Measurements from ENCODE around the gene ENTR1.

GRCh38 chr9:136393531-136393930 is 16.9 kb downstream of the ENTR1 start:
- TF ChIP-seq TARDBP (IDR thresholded peaks at IDR 0.05) (no peak), SUZ12 (IDR thresholded peaks at IDR 0.05) (no peak), SP1 (IDR thresholded peaks at IDR 0.05) (no peak), L3MBTL2 (conservative IDR thresholded peaks at IDR 0.05) (no peak), FOXA1 (IDR thresholded peaks at IDR 0.05) (no peak), FOXM1 (IDR thresholded peaks at IDR 0.05; ENCODE audit: borderline replicate concordance) (no peak), NFRKB (IDR thresholded peaks at IDR 0.05) (no peak), ELF4 (IDR thresholded peaks at IDR 0.05) (no peak)

Measured in HEK293T (cell line).